HG03108 (cell line): Measurements from ENCODE around the gene UVRAG.

Experiments
- ATAC-seq: cut with Tn5 transposase; IDR thresholded peaks from one replicate; pipeline ENCODE4 v1.9.1; 2021; ENCODE audit warnings: moderate library complexity; ENCODE audit not compliant: unreplicated experiment

Gene UVRAG

GRCh38 chr11:75802913-75803820, 11.8 kb upstream of the UVRAG start:
- ATAC-seq = peak; percentile 50

DNA sequence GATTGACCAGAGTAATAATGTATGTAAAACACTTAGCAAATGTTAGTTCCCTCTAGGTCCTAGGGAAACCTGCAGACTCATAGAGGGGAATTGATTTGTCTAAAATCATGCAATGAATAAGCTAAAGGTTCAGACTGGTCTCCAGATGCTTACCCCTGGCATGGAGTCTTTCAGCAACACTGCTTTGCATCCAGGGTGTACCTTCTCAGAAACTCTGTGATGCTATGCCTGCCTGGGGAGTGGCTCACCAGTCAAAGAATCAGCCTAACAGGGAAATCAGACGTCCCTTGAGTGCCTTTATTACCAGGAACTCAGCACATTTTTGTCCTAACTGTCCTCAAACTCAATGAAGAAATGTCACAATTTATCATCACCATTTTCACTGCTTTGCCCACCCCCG, 5.9 kb upstream of the UVRAG start:
- no peak for ATAC-seq

DNA sequence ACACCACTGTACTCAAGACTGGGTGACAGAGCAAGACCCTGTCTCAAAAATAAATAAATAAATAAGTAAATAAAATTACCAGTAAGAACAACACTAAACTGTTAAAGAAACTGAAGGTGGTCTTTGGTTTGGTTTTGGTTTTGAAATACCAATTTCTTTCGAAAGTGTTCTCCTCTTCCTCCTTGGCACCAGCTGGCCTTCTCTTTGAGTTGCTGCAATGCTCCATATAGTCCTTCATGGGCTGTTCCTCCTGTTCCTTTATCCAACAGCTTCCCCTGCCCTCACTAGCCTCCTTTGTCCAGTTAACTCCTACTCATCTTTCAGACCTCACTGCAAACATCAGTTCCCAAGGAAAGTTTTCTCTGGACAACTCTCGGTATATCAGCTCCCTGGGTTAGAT, 5.0 kb upstream of the UVRAG start:
- ATAC-seq = no peak

DNA sequence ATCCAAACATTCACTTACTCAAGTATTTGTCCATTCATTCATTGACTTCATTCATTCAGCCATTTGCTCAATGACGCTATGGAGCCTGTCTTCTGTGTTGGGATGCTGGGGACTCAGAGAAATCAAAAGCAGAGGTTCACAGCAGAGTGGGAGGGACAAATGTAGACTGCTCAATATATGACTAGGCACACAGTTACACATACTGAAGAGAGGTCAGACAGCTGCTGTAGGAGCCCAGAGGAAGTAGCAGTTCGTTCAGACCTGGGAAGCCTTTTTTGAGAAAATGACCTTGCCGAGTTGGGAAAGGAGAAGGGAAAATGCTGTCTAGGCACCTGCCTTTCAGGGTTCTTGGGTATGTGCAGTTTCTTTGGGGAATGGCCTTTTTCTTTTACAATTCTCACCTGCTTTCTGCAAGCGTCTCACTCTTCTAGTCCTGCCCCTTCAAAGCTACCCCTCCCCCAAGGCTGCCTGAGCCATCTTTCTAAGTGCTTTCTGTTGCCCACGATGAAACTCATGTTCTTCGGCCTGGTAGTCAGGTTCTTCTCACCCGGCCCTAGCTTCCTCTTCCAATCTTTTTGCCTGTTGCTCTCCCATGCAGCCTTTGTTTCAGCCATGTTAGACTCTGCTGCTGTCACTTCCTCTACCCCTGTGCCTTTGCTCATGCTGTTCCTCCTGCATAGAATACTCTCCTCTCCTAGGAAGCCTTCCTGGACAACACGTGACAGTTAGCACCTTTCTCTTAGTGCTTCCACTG, 4.2 kb upstream of the UVRAG start:
- no peak for ATAC-seq

DNA sequence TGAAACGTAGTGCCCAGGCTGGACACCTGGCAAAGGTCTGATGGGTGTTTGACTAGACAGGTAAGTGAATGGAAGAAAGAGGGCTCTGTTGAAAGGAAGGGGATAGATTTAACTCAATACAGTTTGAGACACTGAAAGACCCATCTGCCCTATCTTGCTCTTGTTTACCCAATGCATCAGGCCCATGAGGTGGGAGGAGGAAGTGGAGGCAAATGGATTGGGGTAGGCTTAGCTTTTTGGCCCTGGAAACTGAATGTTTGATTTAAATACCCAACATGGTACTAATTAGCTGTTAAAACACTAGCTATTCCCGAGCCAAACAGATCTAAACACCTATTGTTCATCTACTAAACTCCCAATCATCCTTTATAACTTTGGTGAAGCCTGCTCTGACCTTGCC, 3.5 kb upstream of the UVRAG start:
- no peak for ATAC-seq

DNA sequence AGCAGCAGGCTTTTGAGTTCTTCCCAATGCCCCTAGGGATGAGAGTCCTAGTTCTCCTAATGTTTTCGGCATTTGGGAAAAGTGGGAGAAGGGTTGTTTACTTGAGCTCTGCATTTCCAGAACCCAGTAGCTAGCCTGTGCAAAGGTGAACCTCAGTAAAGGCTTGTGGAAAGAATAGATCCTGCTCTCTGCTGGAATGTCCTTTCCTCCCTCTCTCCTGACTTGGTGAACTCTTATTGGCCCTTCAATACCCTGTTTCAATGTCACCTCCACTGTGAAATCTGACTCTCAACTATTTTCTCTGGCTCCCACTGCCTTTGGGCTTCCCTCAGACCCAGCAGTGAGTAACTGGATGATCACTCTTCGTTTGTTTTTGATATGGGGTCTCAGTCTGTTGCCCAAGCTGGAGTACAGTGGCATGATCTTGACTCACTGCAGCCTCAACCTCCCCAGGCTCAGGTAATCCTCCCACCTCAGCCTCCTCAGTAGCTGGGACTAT, 2.4 kb upstream of the UVRAG start:
- ATAC-seq = no peak

DNA sequence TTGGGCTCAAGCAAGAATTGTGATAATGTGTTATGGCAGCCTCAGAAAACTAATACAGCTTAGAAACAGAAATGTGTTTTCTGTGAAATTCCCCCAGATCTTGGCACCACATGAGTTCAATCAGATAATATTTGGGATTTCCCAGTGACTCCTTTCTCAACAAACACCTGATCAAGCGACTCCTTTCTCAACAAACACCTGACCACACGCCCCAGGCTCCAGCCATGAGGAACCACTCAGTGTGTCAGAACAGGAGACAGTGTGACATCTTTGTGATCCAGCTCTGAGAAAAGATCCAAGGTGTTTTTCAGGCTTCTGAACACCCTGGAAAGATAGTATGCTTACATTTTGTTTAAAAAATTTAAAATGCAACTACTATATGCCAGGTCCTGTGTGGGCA, 1.9 kb upstream of the UVRAG start:
- ATAC-seq = no peak

- no peak for ATAC-seq
Measured at GRCh38 chr11:75813622-75814039, 1.4 kb upstream of the UVRAG start.

- peak; percentile 11 for ATAC-seq
Measured at GRCh38 chr11:75814363-75814676, 690 bp upstream of the UVRAG start.

- ATAC-seq = peak; percentile 17
Measured at GRCh38 chr11:75815345-75816168, 547 bp downstream of the UVRAG start.

DNA sequence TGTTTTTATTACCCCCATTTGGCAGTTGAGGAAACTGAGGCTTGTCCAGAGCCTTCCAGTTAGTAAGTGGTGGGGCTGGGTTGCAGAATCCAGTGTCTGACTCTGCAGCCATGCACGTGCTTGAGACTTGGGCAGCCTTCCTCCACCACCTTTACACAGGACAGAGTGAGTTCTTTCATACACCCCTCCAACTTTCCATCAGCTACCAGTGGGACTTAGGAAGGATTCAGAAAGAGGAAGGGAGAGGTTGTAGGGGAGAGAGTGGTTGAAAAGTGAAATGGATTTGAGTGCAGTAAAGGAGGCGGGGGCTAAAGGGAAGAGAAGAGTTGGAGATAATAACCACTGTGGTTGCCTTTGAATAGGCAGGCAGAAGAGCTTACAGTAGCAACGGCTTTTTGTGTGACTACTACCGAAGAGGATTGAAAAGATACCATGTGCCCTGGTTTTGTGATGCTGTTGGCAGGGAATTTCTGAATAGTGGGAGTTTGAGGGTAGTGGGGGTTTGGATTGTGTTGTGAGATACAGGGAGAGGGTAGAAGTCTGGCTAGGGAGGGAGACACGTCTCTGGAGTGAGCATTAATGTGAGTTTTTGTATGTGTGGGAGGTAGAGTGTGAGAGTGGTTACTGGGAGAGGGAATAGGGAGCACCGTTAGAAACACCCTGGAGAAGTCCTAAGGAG, 1.7 kb downstream of the UVRAG start:
- no peak for ATAC-seq

DNA sequence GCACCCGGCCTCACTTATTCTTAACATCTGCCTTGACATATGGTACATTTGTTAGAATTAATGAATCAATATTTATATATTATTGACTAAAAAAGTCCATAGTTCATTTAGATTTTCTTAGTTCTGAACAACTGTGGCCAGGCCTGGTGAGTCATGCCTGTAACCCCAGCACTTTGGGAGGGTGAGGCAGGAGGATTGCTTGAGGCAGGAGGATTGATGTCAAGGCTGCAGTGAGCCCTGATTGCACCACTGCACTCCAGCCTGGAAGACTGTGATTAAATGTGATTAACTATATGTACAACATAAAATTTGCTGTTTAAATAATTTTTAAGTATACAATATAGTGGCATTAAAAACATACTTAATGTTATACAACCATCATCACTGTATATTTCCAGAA, 5.6 kb downstream of the UVRAG start:
- ATAC-seq = no peak

- no peak for ATAC-seq
Measured at GRCh38 chr11:75821202-75821601, 6.2 kb downstream of the UVRAG start.

GRCh38 chr11:75822541-75822940, 7.5 kb downstream of the UVRAG start:
- ATAC-seq = no peak

- no peak for ATAC-seq
Measured at GRCh38 chr11:75823415-75823814, 8.4 kb downstream of the UVRAG start.

DNA sequence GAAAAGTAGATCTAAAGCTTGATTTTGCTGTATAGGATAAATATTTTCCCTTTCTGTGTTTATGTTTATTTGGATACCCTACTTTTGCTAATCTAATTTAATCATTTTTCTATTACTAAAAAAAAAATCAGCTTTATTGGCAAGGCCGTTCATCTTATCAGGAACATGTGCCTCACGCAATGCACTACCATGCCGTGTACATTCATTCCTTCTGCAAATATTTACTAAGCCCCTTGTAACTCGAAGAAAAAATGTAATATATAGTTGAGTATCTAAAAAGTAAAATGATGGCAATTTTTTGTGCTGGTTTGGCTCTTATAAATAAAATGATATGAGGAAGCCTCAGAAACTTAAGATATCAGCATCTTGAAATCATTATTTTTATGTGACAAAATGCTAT, 8.9 kb downstream of the UVRAG start:
- no peak for ATAC-seq

DNA sequence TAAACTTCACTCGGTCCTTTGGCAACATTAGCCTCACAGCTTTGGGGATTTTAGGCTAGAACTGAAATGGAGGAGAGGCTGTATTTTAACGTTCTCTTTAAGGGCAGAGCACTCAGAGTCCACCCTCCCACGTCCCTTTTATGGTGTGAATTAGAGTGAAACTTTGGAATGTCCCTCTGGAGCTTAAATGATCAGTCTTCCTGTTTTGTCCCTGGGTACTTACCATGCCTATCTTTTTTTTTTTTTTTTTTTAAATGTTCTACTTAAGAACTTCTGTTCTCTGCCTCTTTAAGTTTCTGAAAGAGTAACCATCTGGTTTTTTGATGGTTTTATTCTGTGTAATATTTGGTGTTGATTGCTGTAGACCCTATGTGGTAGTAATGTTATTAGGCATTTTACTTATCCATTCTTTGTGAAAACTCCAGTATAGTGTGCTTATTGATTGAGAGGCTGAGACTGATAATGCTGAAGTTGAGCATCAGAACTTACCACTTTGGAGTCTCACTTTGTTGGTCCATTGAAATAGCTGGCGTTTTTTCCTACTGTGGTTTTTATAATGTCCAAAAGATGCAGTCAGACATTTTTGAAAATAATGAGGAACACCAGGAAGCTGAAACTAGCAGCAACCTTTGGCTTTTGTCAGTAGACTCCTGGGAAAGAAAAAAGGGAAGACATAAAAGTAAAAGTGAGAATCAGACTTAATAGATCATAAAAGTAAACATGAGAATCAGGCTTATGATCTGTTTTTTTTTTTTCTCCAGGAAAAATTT, 11.6 kb downstream of the UVRAG start:
- no peak for ATAC-seq

DNA sequence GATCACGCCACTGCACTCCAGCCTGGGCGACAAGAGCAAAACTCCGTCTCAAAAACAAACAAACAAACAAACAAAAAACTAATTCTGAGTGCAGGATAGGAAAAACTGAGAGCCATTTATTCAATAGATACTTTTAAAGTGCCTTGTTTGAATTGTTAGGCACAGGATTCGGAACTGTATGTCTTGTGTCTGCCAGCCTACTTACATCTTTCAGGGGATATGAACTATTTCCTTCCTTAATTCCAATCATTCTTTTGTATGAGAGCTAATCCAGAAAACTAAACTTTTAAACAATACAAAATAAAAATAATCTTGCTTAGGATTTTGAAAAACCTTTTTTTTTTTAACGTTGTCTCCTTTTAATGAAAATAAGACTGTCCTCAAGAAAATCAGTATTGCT, 12.6 kb downstream of the UVRAG start:
- ATAC-seq = no peak

DNA sequence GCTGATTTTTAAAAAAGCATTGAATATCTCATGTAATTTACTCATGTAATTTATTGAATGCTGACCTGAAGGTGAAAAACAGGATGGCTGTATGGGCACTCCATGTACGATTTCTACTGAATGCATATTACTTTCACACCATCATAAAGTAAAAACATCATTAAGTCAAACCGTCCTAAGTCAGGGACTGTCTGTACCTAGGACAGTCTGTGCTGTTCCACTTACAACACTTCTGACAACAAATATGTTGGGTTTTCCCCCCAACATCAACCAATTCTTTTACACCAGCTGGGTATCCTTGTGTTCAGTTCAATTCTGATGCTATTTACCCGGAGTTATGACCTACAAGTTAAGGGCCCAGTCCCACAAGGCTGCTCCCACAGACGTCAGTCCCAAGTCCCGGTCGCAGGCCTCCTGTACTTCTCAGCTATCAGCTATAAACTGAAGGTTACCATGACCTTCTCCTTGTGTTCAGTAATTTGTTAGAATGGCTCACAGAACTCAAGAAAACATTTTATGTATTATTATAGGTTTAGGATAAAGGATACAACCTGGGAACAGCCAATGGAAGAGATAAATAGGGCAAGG, 17.0 kb downstream of the UVRAG start:
- ATAC-seq = no peak

DNA sequence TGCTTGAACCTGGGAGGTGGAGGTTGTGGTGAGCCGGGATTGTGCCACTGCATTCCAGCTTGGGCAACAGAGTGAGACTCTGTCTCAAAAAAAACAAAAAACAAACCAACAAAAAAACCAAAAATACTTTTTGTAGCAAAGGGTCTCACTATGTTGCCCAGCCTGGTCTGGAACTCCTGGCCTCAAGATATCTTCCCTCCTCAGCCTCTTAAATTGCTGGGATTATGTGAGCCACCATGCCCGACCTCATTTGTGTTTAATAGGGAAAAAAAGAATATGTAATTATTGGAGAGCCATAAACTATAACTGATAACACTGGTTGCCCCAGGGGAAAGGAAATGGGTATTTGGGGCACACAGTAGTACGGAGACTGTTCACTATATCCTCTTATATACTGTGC, 19.7 kb downstream of the UVRAG start:
- ATAC-seq = no peak
